ENCODE results near the gene FRMPD1. TPM values are rescaled to one million over a fixed set of nuclear protein-coding genes. Genes with fewer than 3 reads are reported as not detected.

FRMPD1 gene
- total RNA-seq, 2 donors from 2014 or later, result 0.33 to 0.55 TPM

GRCh38 chr9:37776328-37776727, 125.6 kb downstream of the FRMPD1 start:
- H3K4me3 Mint-ChIP-seq, result no peak overlapping the region
- DNase-seq, result no peak
- Histone ChIP-seq H3K9ac (ENCODE audit: extremely low read depth, low read length, poor library complexity, severe bottlenecking) (no peak overlapping the region), H3K4me1 (ENCODE audit: control insufficient read depth, insufficient read depth, low read length) (no peaks in the 10 kb centered on the region), H3K36me3 (ENCODE audit: control insufficient read depth, insufficient read depth, low read length) (peaks cover 71% of the 10 kb centered on the region), H3K27ac (ENCODE audit: low read depth, low read length) (no peak overlapping the region), H3K27me3 (ENCODE audit: control insufficient read depth, insufficient read depth, low read length, poor library complexity, severe bottlenecking) (no peaks in the 10 kb centered on the region), H3K9me3 (ENCODE audit: control insufficient read depth, low read length) (no peaks in the 10 kb centered on the region), H3K4me3 (ENCODE audit: low read length) (no peak overlapping the region)
- no peak for TF ChIP-seq CTCF (conservative IDR thresholded peaks at IDR 0.05)
- H3K27ac Mint-ChIP-seq, result no peak overlapping the region
- 90 to 91% methylated on average over 2 to 5 of the region's 5 CpGs for WGBS, 2 experiments (ENCODE audit: insufficient coverage in 1 of 2, insufficient read length in 1 of 2)
- peaks cover 65% of the 10 kb centered on the region for H3K36me3 Mint-ChIP-seq (ENCODE audit: low read depth)
- no peaks in the 10 kb centered on the region for H3K27me3 Mint-ChIP-seq (ENCODE audit: insufficient read depth)
- no peaks in the 10 kb centered on the region for H3K4me1 Mint-ChIP-seq
- no peaks in the 10 kb centered on the region for H3K9me3 Mint-ChIP-seq

DNA sequence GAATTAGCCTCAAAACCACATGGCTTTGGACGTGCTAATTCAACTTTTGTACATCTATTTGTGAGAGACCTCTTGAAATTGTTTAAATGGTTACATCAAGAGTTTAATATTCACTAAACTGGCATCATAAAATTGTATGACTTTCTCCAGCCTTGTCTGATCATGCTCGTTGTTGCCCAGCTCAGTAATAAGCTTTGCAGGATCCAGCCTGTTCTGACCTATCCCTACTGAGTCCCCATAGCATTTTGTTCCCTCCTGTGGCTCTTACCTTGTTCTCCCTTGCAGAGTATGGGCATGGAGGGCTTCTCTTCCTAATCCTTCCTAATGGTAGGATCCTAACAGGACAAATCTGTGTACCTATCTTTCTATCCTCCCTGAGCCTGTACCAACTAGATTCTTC, 127.8 kb downstream of the FRMPD1 start:
- Mint-ChIP-seq H3K4me3 (no peak overlapping the region), H3K36me3 (ENCODE audit: low read depth) (peaks cover 66% of the 10 kb centered on the region), H3K27me3 (ENCODE audit: insufficient read depth) (no peaks in the 10 kb centered on the region), H3K4me1 (peaks cover 5% of the 10 kb centered on the region), H3K27ac (no peak overlapping the region), H3K9me3 (no peaks in the 10 kb centered on the region)
- Histone ChIP-seq H3K9ac (ENCODE audit: extremely low read depth, low read length, poor library complexity, severe bottlenecking) (no peak overlapping the region), H3K4me1 (ENCODE audit: control insufficient read depth, insufficient read depth, low read length) (no peaks in the 10 kb centered on the region), H3K27me3 (ENCODE audit: control insufficient read depth, insufficient read depth, low read length, poor library complexity, severe bottlenecking) (no peaks in the 10 kb centered on the region), H3K36me3 (ENCODE audit: control insufficient read depth, insufficient read depth, low read length) (peaks cover 82% of the 10 kb centered on the region), H3K4me3 (ENCODE audit: low read length) (no peak overlapping the region), H3K9me3 (ENCODE audit: control insufficient read depth, low read length) (no peaks in the 10 kb centered on the region), H3K27ac (ENCODE audit: low read depth, low read length) (no peak overlapping the region)
- no peak for DNase-seq
- 94% methylated on average over 2 of the region's 2 CpGs; no CpG with 5 or more reads in 1 of the 2 experiments for WGBS, 2 experiments (ENCODE audit: insufficient coverage in 1 of 2, insufficient read length in 1 of 2)
- TF ChIP-seq CTCF (conservative IDR thresholded peaks at IDR 0.05), result no peak

GRCh38 chr9:37784291-37784615, 133.5 kb downstream of the FRMPD1 start:
- Histone ChIP-seq H3K36me3 (ENCODE audit: control insufficient read depth, insufficient read depth, low read length) (peaks cover 42% of the 10 kb centered on the region), H3K27me3 (ENCODE audit: control insufficient read depth, insufficient read depth, low read length, poor library complexity, severe bottlenecking) (peaks cover 8% of the 10 kb centered on the region), H3K9me3 (ENCODE audit: control insufficient read depth, low read length) (no peaks in the 10 kb centered on the region), H3K4me3 (ENCODE audit: low read length) (peak overlapping the region; percentile 88), H3K9ac (ENCODE audit: extremely low read depth, low read length, poor library complexity, severe bottlenecking) (peak overlapping the region; percentile 48), H3K27ac (ENCODE audit: low read depth, low read length) (no peak overlapping the region), H3K4me1 (ENCODE audit: control insufficient read depth, insufficient read depth, low read length) (no peaks in the 10 kb centered on the region)
- TF ChIP-seq CTCF (conservative IDR thresholded peaks at IDR 0.05), result no peak
- Mint-ChIP-seq H3K9me3 (no peaks in the 10 kb centered on the region), H3K27ac (peak overlapping the region; percentile 92), H3K36me3 (ENCODE audit: low read depth) (peaks cover 37% of the 10 kb centered on the region), H3K4me3 (peak overlapping the region; percentile 96), H3K27me3 (ENCODE audit: insufficient read depth) (peaks cover 29% of the 10 kb centered on the region), H3K4me1 (peaks cover 5% of the 10 kb centered on the region)
- no peak for DNase-seq
- WGBS, 2 experiments (ENCODE audit: insufficient coverage in 1 of 2, insufficient read length in 1 of 2), result 0 to 2% methylated on average over 6 of the region's 6 CpGs

Data from endodermal cell (in vitro differentiated cells).